ENCODE results near the gene NAT14. TPM values are rescaled to one million over a fixed set of nuclear protein-coding genes. Genes with fewer than 3 reads are reported as not detected.

Gene NAT14
- total and polyA plus RNA-seq, 2 donors from 2014 or later = 42.6 to 45.0 TPM

GRCh38 chr19:55481794-55482155 is 3.2 kb upstream of the NAT14 start:
- Histone ChIP-seq H3K9me3 (ENCODE audit: control insufficient read depth in 2 of 3, insufficient read depth in 1 of 3, low read length in 3 of 3) (no peaks in the 10 kb centered on the region), H3K4me1 (ENCODE audit: control insufficient read depth in 2 of 3, insufficient read depth in 2 of 3, low read depth in 1 of 3, low read length in 3 of 3) (peaks cover 0 to 26% (median 17%) of the 10 kb centered on the region in 3 donors), H3K27me3 (ENCODE audit: control insufficient read depth, insufficient read depth, low read length) (no peaks in the 10 kb centered on the region), H3K9ac (ENCODE audit: low read length in 3 of 3) (no peak overlapping the region), H3K27ac (ENCODE audit: low read depth in 2 of 2, low read length in 2 of 2) (no peak overlapping the region), H3K36me3 (ENCODE audit: control insufficient read depth in 2 of 3, insufficient read depth in 3 of 3, low read length in 3 of 3) (no peaks in the 10 kb centered on the region), H3K4me3 (ENCODE audit: low read length in 3 of 3) (no peak overlapping the region)
- no peak for TF ChIP-seq CTCF (IDR thresholded peaks at IDR 0.05; ENCODE audit: borderline replicate concordance, extremely low read depth, insufficient read depth)
- intact Hi-C loops (cut with DNase I) = no loop called here
- peak in 2 of 5 donors; percentile 51 to 83 for DNase-seq
- no peak for FAIRE-seq

- no peak for FAIRE-seq
- Histone ChIP-seq H3K4me3 (ENCODE audit: low read length in 3 of 3) (no peak overlapping the region), H3K27me3 (ENCODE audit: control insufficient read depth, insufficient read depth, low read length) (no peaks in the 10 kb centered on the region), H3K9me3 (ENCODE audit: control insufficient read depth in 2 of 3, insufficient read depth in 1 of 3, low read length in 3 of 3) (no peaks in the 10 kb centered on the region), H3K4me1 (ENCODE audit: control insufficient read depth in 2 of 3, insufficient read depth in 2 of 3, low read depth in 1 of 3, low read length in 3 of 3) (peaks cover 0 to 32% (median 21%) of the 10 kb centered on the region in 3 donors), H3K27ac (ENCODE audit: low read depth in 2 of 2, low read length in 2 of 2) (no peak overlapping the region), H3K36me3 (ENCODE audit: control insufficient read depth in 2 of 3, insufficient read depth in 3 of 3, low read length in 3 of 3) (no peaks in the 10 kb centered on the region), H3K9ac (ENCODE audit: low read length in 3 of 3) (no peak overlapping the region)
- peak in 2 of 5 donors; percentile 45 to 77 for DNase-seq
- no peak for TF ChIP-seq CTCF (IDR thresholded peaks at IDR 0.05; ENCODE audit: borderline replicate concordance, extremely low read depth, insufficient read depth)
- intact Hi-C loops (cut with DNase I) = no loop called here
Measured at GRCh38 chr19:55482156-55482961, 2.6 kb upstream of the NAT14 start.

- Histone ChIP-seq H3K9ac (ENCODE audit: low read length in 3 of 3) (no peak overlapping the region), H3K9me3 (ENCODE audit: control insufficient read depth in 2 of 3, insufficient read depth in 1 of 3, low read length in 3 of 3) (no peaks in the 10 kb centered on the region), H3K4me3 (ENCODE audit: low read length in 3 of 3) (no peak overlapping the region), H3K27ac (ENCODE audit: low read depth in 2 of 2, low read length in 2 of 2) (no peak overlapping the region), H3K36me3 (ENCODE audit: control insufficient read depth in 2 of 3, insufficient read depth in 3 of 3, low read length in 3 of 3) (no peaks in the 10 kb centered on the region), H3K4me1 (ENCODE audit: control insufficient read depth in 2 of 3, insufficient read depth in 2 of 3, low read depth in 1 of 3, low read length in 3 of 3) (peaks cover 0 to 31% (median 15%) of the 10 kb centered on the region in 3 donors), H3K27me3 (ENCODE audit: control insufficient read depth, insufficient read depth, low read length) (no peaks in the 10 kb centered on the region)
- no peak for TF ChIP-seq CTCF (IDR thresholded peaks at IDR 0.05; ENCODE audit: borderline replicate concordance, extremely low read depth, insufficient read depth)
- FAIRE-seq (no peak), DNase-seq (no peak)
- intact Hi-C loops (cut with DNase I) = no loop called here
Measured at GRCh38 chr19:55482967-55483705, 1.9 kb upstream of the NAT14 start.
